H1 (cell line): Measurements from ENCODE around the gene HPX. TPM values are rescaled to one million over a fixed set of nuclear protein-coding genes. Genes with fewer than 3 reads are reported as not detected.

ENCODE experiments used
- ASH2L ChIP-seq: fragments of 200-600, 300-600 bp; sonication (generic); IDR thresholded peaks from one replicate; pipeline ENCODE4 v1.7.1; 2017; ENCODE audit warnings: low read length
- ATF2 ChIP-seq: IDR thresholded peaks from 2 replicates; pipeline ENCODE4 v1.6.1; 2012; ENCODE audit warnings: low read length, inconsistent platforms
- ATF3 ChIP-seq: IDR thresholded peaks from 2 replicates; pipeline ENCODE4 v1.6.1; 2011; ENCODE audit warnings: low read depth, mild to moderate bottlenecking, low read length; ENCODE audit not compliant: insufficient read depth
- CHD7 ChIP-seq: fragments of 300-600 bp; sonication (generic); IDR thresholded peaks from 2 replicates; pipeline ENCODE4 v1.7.1; 2012; ENCODE audit warnings: low read length, moderate library complexity, mild to moderate bottlenecking, inconsistent platforms; ENCODE audit not compliant: insufficient replicate concordance
- KDM4A ChIP-seq: IDR thresholded peaks from one replicate; pipeline ENCODE4 v1.7.1; 2012; ENCODE audit warnings: low read depth, mild to moderate bottlenecking, moderate library complexity, low read length, inconsistent platforms; ENCODE audit not compliant: severe bottlenecking
- ZNF274 ChIP-seq: IDR thresholded peaks from 2 replicates; pipeline ENCODE4 v1.7.0; 2012; ENCODE audit warnings: low read length, borderline replicate concordance; ENCODE audit errors: extremely low read depth
- polyA plus RNA-seq, 7 experiments: library from polyadenylated mRNA; depleted of rRNA in 3 of 7; stranded (reverse) in 5 of 7; unstranded in 2 of 7; fragments of >200 nt in 5 of 7; fragments of 200-250 nt in 2 of 7; gene quantifications; 1 replicate in 5 of 7; 2 replicates in 1 of 7; 4 replicates in 1 of 7; pipeline versions ENCODE4 v1.2.1 to v1.2.3, GENCODE V29; 2011 to 2013; ENCODE audit warnings: missing spikeins in 2 of 7, mixed read lengths in 2 of 7
- total RNA-seq: library from RNA; stranded (reverse); fragmentation: NEBNext Ultra II Directional; extraction: Animal tissue kit (Norgen Biotek cat#: 25700); gene quantifications from 2 replicates; pipeline ENCODE4 v1.2.1, GENCODE V29; 2021

HPX gene
- total and polyA plus RNA-seq, 2 of the 8 experiments (the other 6 are each of a cell fraction or from before 2014, with no cell fraction given): 0.80 to 0.97 TPM

GRCh38 chr11:6481924-6482275, 41.1 kb upstream of the HPX start (continued):
- TF ChIP-seq KDM4A: no peak
- no peak for TF ChIP-seq ATF2
- no peak for TF ChIP-seq ASH2L
- TF ChIP-seq ATF3: no peak
- no peak for TF ChIP-seq ZNF274
- no peak for TF ChIP-seq CHD7
